ENCODE measurements around the gene CMSS1. TPM values are rescaled to one million over a fixed set of nuclear protein-coding genes. Genes with fewer than 3 reads are reported as not detected.

The CMSS1 gene
- total and polyA plus RNA-seq, 11 donors: 13.5 to 48.4 (median 34.8) TPM

GRCh38 chr3:99915906-99916432 is 98.3 kb downstream of the CMSS1 start:
- Histone ChIP-seq H3K36me3 (no peaks in the 10 kb centered on the region), H3K27ac (no peak overlapping the region), H3K27me3 (no peaks in the 10 kb centered on the region), H3K4me1 (peaks cover 0 to 30% (median 19%) of the 10 kb centered on the region in 12 donors), H3K9me3 (no peaks in the 10 kb centered on the region), H3K4me3 (no peak overlapping the region)
- no peak for TF ChIP-seq POLR2A (IDR thresholded peaks at IDR 0.05)
- TF ChIP-seq CTCF (IDR thresholded peaks at IDR 0.05): no peak
- ATAC-seq (no peak), DNase-seq (no peak)
- WGBS, 4 donors: 89 to 95% (median 91%) methylated on average over 3 of the region's 3 CpGs
- intact Hi-C loops (cut with DNase I): loop anchor here in 2 of 10 donors (5.0 kb wide), 2 partner anchors 34 to 91 kb away; no protein-coding TSS in a partner anchor

GRCh38 chr3:99918715-99919114 is 101.1 kb downstream of the CMSS1 start:
- no peak for DNase-seq
- Histone ChIP-seq H3K9me3 (no peaks in the 10 kb centered on the region), H3K36me3 (no peaks in the 10 kb centered on the region), H3K27ac (peak overlapping the region in 9 of 12 donors; percentile 72 to 88 (median 79)), H3K4me1 (peaks cover 0 to 45% (median 28%) of the 10 kb centered on the region in 12 donors), H3K27me3 (no peaks in the 10 kb centered on the region), H3K4me3 (no peak overlapping the region)
- TF ChIP-seq CTCF (IDR thresholded peaks at IDR 0.05): no peak
- no peak for TF ChIP-seq POLR2A (IDR thresholded peaks at IDR 0.05)
- no peak for ATAC-seq
- intact Hi-C loops (cut with DNase I): loop anchor here in 2 of 10 donors (5.0 kb wide), 2 partner anchors 36 to 89 kb away; no protein-coding TSS in a partner anchor

- Histone ChIP-seq H3K36me3 (no peaks in the 10 kb centered on the region), H3K4me1 (peaks cover 0 to 45% (median 28%) of the 10 kb centered on the region in 12 donors), H3K27ac (peak overlapping the region; percentile 54 to 88 (median 78)), H3K4me3 (no peak overlapping the region), H3K27me3 (no peaks in the 10 kb centered on the region), H3K9me3 (no peaks in the 10 kb centered on the region)
- DNase-seq (no peak), ATAC-seq (no peak)
- TF ChIP-seq CTCF (IDR thresholded peaks at IDR 0.05) (no peak), POLR2A (IDR thresholded peaks at IDR 0.05) (no peak)
- intact Hi-C loops (cut with DNase I): loop anchor here in 8 of 10 donors (5.0 to 10.0 kb wide), 7 partner anchors 32 to 335 kb away; no protein-coding TSS in a partner anchor
These were observed 102.0 kb downstream of the CMSS1 start for GRCh38 chr3:99919694-99920093.

- peak overlapping the region; percentile 54 to 88 (median 78) for H3K27ac ChIP-seq
- WGBS, 4 donors: 32 to 44% (median 34%) methylated on average over 10 of the region's 10 CpGs
These were observed 103.1 kb downstream of the CMSS1 start for GRCh38 chr3:99920481-99921376.

More at GRCh38 chr3:99920481-99921376, 103.1 kb downstream of the CMSS1 start:
- intact Hi-C loops (cut with DNase I): loop anchor here in 7 of 10 donors (5.0 to 10.0 kb wide), 5 partner anchors 33 to 334 kb away; no protein-coding TSS in a partner anchor
- no peaks in the 10 kb centered on the region for H3K9me3 ChIP-seq
- H3K4me1 ChIP-seq: peaks cover 0 to 52% (median 36%) of the 10 kb centered on the region in 12 donors
- peak; percentile 59 to 88 (median 72) for ATAC-seq
- no peak overlapping the region for H3K4me3 ChIP-seq
- peak; percentile 70 to 86 (median 82) for DNase-seq
- no peaks in the 10 kb centered on the region for H3K27me3 ChIP-seq
- no peak for TF ChIP-seq CTCF (IDR thresholded peaks at IDR 0.05)
- no peak for TF ChIP-seq POLR2A (IDR thresholded peaks at IDR 0.05)
- no peaks in the 10 kb centered on the region for H3K36me3 ChIP-seq

All from heart left ventricle (tissue), 16 donors.